Caco-2 (cell line): ENCODE data around the gene SUOX. TPM values are rescaled to one million over a fixed set of nuclear protein-coding genes. Genes with fewer than 3 reads are reported as not detected.
A peak's percentile ranks its signal among the peaks of the same experiment; 100 is the strongest.

Experiments used
- BruUV-seq: library from RNA; stranded (reverse); fragments of 400-500 nt; replicated peaks from 2 replicates; lab custom pipeline; 2021; lab: Mats Ljungman, UMichigan
- CTCF ChIA-PET: fragments of 300-600 bp; sonication (Branson Sonifier 250); formaldehyde crosslinking; loops from one replicate; lab custom pipeline; 2022; ENCODE audit warnings: antibody characterized with exemption; lab: Charles Lee
- POLR2A ChIA-PET: fragments of 300-600 bp; sonication (Branson Sonifier 250); formaldehyde crosslinking; loops from one replicate; lab custom pipeline; 2022; ENCODE audit warnings: antibody characterized with exemption; lab: Charles Lee
- DNase-seq, 2 experiments: peaks; one replicate each; pipeline versions ENCODE4 v3.0.0 to v3.0.0-alpha.2; 2020 to 2022
- H3K27me3 ChIP-seq: replicated peaks from 2 replicates; pipeline ENCODE4 v1.6.0; 2011; ENCODE audit warnings: low read length; ENCODE audit not compliant: control insufficient read depth, insufficient read depth
- H3K36me3 ChIP-seq: 2 replicates; pipeline ENCODE4 v1.5.1; 2011; ENCODE audit warnings: low read length; ENCODE audit not compliant: control insufficient read depth, insufficient read depth
- H3K4me1 ChIP-seq: fragments of 250-450 bp; sonication (Bioruptor Pico); 2 replicates; pipeline ENCODE4 v1.5.1; 2020; ENCODE audit warnings: mild to moderate bottlenecking
- H3K4me3 ChIP-seq: 2 replicates; pipeline ENCODE4 v1.5.1; 2011; ENCODE audit warnings: low read depth, mild to moderate bottlenecking, control low read depth, low read length
- H3K9me3 ChIP-seq: fragments of 250-450 bp; sonication (Bioruptor Pico); 2 replicates; pipeline ENCODE4 v1.5.1; 2020; ENCODE audit warnings: mild to moderate bottlenecking, moderate library complexity
- H3K27ac Mint-ChIP-seq: one replicate; pipeline ENCODE4 v1.8.0; 2022; ENCODE audit warnings: mixed read lengths; ENCODE audit not compliant: unreplicated experiment
- H3K27me3 Mint-ChIP-seq: one replicate; pipeline ENCODE4 v1.8.0; 2022; ENCODE audit warnings: mixed read lengths; ENCODE audit not compliant: insufficient read depth, unreplicated experiment
- H3K36me3 Mint-ChIP-seq: one replicate; pipeline ENCODE4 v1.8.0; 2022; ENCODE audit warnings: mild to moderate bottlenecking, mixed read lengths; ENCODE audit not compliant: insufficient read depth, unreplicated experiment
- H3K4me1 Mint-ChIP-seq: one replicate; pipeline ENCODE4 v1.8.0; 2022; ENCODE audit warnings: low read depth, mixed read lengths; ENCODE audit not compliant: unreplicated experiment
- H3K4me3 Mint-ChIP-seq: one replicate; pipeline ENCODE4 v1.8.0; 2022; ENCODE audit warnings: mild to moderate bottlenecking, moderate library complexity, mixed read lengths; ENCODE audit not compliant: unreplicated experiment
- H3K9me3 Mint-ChIP-seq: one replicate; pipeline ENCODE4 v1.8.0; 2022; ENCODE audit warnings: mixed read lengths; ENCODE audit not compliant: unreplicated experiment
- CTCF ChIP-seq, 2 experiments: fragments of 200-600 bp in 1 of 2; IDR thresholded peaks; 1 replicate in 1 of 2; 2 replicates in 1 of 2; pipeline versions ENCODE4 v1.5.1 to v1.8.0; 2011 to 2022; ENCODE audit warnings: antibody characterized with exemption in 1 of 2, control low read depth in 1 of 2, inconsistent platforms in 1 of 2, low read depth in 1 of 2, low read length in 1 of 2, mild to moderate bottlenecking in 1 of 2, moderate library complexity in 1 of 2; ENCODE audit not compliant: insufficient read depth in 1 of 2, severe bottlenecking in 1 of 2, unreplicated experiment in 1 of 2
- intact Hi-C: fragments of 100-400 bp; cut with micrococcal nuclease; formaldehyde crosslinking; loops from one replicate; pipeline ENCODE4 v1.10.0; 2022; ENCODE audit not compliant: unreplicated experiment
- total RNA-seq: library from RNA; stranded (reverse); gene quantifications from 2 replicates; pipeline ENCODE4 v1.2.3, GENCODE V29; 2022

The SUOX gene
- total RNA-seq, 1 experiment from 2014 or later, result 40.8 TPM

GRCh38 chr12:55965240-55965639, 31.8 kb upstream of the SUOX start:
- Histone ChIP-seq H3K9me3 (no peaks in the 10 kb centered on the region), H3K4me1 (peaks cover 23% of the 10 kb centered on the region), H3K36me3 (no peaks in the 10 kb centered on the region), H3K27me3 (no peaks in the 10 kb centered on the region), H3K4me3 (no peak overlapping the region)
- BruUV-seq, result no TSS peak
- Mint-ChIP-seq H3K9me3 (no peaks in the 10 kb centered on the region), H3K27me3 (no peaks in the 10 kb centered on the region), H3K4me3 (peak overlapping the region; percentile 98), H3K36me3 (peaks cover 38% of the 10 kb centered on the region), H3K27ac (peak overlapping the region; percentile 95), H3K4me1 (peaks cover 18% of the 10 kb centered on the region)
- no peak for TF ChIP-seq CTCF (IDR thresholded peaks at IDR 0.05; ENCODE audit: insufficient read depth in 1 of 2, low read depth in 1 of 2, low read length in 1 of 2, severe bottlenecking in 1 of 2, unreplicated experiment in 1 of 2)
- CTCF ChIA-PET, result no interaction called here
- intact Hi-C loops, result no loop called here
- POLR2A ChIA-PET, result interaction anchor here (0.5 to 1.6 kb wide), 2 partner anchors 9 to 184 kb away, joined by 3 to 5 read pairs; partner anchors contain the start of gene RAB5B
- no peak for DNase-seq

- peaks cover 27% of the 10 kb centered on the region for H3K4me1 ChIP-seq
- Mint-ChIP-seq H3K4me3 (peak within 1 kb of the TSS; percentile 98), H3K27ac (peak within 1 kb of the TSS; percentile 95), H3K36me3 (peaks cover 45% of the 10 kb centered on the region), H3K9me3 (no peaks in the 10 kb centered on the region), H3K4me1 (peaks cover 18% of the 10 kb centered on the region), H3K27me3 (no peaks in the 10 kb centered on the region)
- no peaks in the 10 kb centered on the region for H3K9me3 ChIP-seq
- ChIA-PET POLR2A (interaction anchor here (0.5 to 1.6 kb wide), 2 partner anchors 8 to 72 kb away, joined by 3 to 5 read pairs; partner anchors contain the start of gene RAB5B), CTCF (interaction anchor here (0.9 kb wide), 1 partner anchor 9 kb away, joined by 3 read pairs; no protein-coding TSS in a partner anchor)
- intact Hi-C loops, result loop anchor here (1.0 kb wide), 1 partner anchor 10 kb away; no protein-coding TSS in a partner anchor
- no peak for TF ChIP-seq CTCF (IDR thresholded peaks at IDR 0.05; ENCODE audit: insufficient read depth in 1 of 2, low read depth in 1 of 2, low read length in 1 of 2, severe bottlenecking in 1 of 2, unreplicated experiment in 1 of 2)
- TSS peak; percentile 87 for BruUV-seq
- H3K4me3 ChIP-seq, result peak within 1 kb of the TSS; percentile 90
- H3K27me3 ChIP-seq, result no peaks in the 10 kb centered on the region
- no peak for DNase-seq
- no peaks in the 10 kb centered on the region for H3K36me3 ChIP-seq
Measured at GRCh38 chr12:55965941-55966407, 31.1 kb upstream of the SUOX start, which contains the start of gene PMEL. TSS of gene PMEL (minus strand) at chr12:55966042. CDS start at chr12:55966011, 31 bp downstream.

GRCh38 chr12:55966408-55967281, 30.4 kb upstream of the SUOX start, which contains the start of gene CDK2:
TSS of gene CDK2 (plus strand) at chr12:55966830. CDS start at chr12:55967009, 179 bp downstream.
- TSS peak; percentile 61 for BruUV-seq
- intact Hi-C loops, result loop anchor here (1.0 kb wide), 1 partner anchor 10 kb away; no protein-coding TSS in a partner anchor
- no peak for TF ChIP-seq CTCF (IDR thresholded peaks at IDR 0.05; ENCODE audit: insufficient read depth in 1 of 2, low read depth in 1 of 2, low read length in 1 of 2, severe bottlenecking in 1 of 2, unreplicated experiment in 1 of 2)
- peak within 1 kb of the TSS; percentile 95 for H3K27ac Mint-ChIP-seq
- H3K4me1 Mint-ChIP-seq, result peaks cover 23% of the 10 kb centered on the region
- Histone ChIP-seq H3K4me3 (peak within 1 kb of the TSS; percentile 90), H3K4me1 (peaks cover 33% of the 10 kb centered on the region), H3K27me3 (no peaks in the 10 kb centered on the region), H3K9me3 (no peaks in the 10 kb centered on the region), H3K36me3 (no peaks in the 10 kb centered on the region)
- H3K27me3 Mint-ChIP-seq, result no peaks in the 10 kb centered on the region
- ChIA-PET POLR2A (interaction anchor here (0.5 to 1.6 kb wide), 2 partner anchors 8 to 73 kb away, joined by 3 to 5 read pairs; partner anchors contain the start of gene RAB5B), CTCF (interaction anchor here (0.7 to 0.9 kb wide), 2 partner anchors 10 to 1249 kb away, joined by 3 to 8 read pairs; no protein-coding TSS in a partner anchor)
- DNase-seq, result peak; percentile 91 to 96
- H3K4me3 Mint-ChIP-seq, result peak within 1 kb of the TSS; percentile 98
- no peaks in the 10 kb centered on the region for H3K9me3 Mint-ChIP-seq
- peaks cover 52% of the 10 kb centered on the region for H3K36me3 Mint-ChIP-seq
